Keratinocyte (primary cell): ENCODE measurements around the gene SOX8.

Experiments
- EZH2 ChIP-seq: IDR thresholded peaks from one replicate; pipeline ENCODE4 v1.6.1; 2012; ENCODE audit warnings: inconsistent platforms, mild to moderate bottlenecking, low read length, moderate library complexity
- TF ChIP-seq, protein P1 (sequence below), 3 experiments: IDR thresholded peaks in 1 of 3; conservative IDR thresholded peaks in 1 of 3; optimal IDR thresholded peaks in 1 of 3; 2 replicates in 2 of 3; 3 replicates in 1 of 3; pipeline versions ENCODE3 to v1.5.1; 2011; ENCODE audit warnings: low read length in 3 of 3, mild to moderate bottlenecking in 3 of 3, moderate library complexity in 2 of 3, control low read depth in 1 of 3, inconsistent platforms in 1 of 3; ENCODE audit not compliant: insufficient read depth in 2 of 3; ENCODE audit errors: extremely low read depth in 1 of 3

DNA sequence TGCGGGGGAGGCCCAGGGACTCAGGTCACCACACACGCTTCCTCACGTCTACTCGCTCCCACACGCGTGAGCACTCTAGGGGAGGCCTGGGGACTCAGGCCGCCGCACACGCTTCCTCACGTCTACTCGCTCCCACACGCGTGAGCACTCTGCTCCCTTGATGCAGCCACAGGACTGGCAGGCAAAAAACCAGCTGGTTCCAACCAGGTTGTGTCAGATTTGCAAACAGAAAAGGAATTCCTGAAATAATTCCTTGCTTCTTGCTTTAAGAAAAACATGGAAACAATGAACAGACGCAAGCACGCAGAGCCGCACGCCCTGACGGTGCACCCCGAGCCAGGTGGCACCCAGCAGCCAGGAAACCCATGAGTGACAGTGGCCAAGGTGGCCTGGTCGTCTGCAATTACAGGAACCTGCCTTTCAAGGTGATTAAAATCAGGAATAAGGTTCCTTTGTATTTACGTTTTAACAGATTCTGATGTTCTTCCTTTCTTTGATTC lies 48.7 kb upstream of the SOX8 start:
- TF ChIP-seq, protein P1, sequence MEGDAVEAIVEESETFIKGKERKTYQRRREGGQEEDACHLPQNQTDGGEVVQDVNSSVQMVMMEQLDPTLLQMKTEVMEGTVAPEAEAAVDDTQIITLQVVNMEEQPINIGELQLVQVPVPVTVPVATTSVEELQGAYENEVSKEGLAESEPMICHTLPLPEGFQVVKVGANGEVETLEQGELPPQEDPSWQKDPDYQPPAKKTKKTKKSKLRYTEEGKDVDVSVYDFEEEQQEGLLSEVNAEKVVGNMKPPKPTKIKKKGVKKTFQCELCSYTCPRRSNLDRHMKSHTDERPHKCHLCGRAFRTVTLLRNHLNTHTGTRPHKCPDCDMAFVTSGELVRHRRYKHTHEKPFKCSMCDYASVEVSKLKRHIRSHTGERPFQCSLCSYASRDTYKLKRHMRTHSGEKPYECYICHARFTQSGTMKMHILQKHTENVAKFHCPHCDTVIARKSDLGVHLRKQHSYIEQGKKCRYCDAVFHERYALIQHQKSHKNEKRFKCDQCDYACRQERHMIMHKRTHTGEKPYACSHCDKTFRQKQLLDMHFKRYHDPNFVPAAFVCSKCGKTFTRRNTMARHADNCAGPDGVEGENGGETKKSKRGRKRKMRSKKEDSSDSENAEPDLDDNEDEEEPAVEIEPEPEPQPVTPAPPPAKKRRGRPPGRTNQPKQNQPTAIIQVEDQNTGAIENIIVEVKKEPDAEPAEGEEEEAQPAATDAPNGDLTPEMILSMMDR (optimal IDR thresholded peaks at IDR 0.05 in 1 of 3, IDR thresholded peaks at IDR 0.05 in 1 of 3, conservative IDR thresholded peaks at IDR 0.05 in 1 of 3; ENCODE audit: extremely low read depth in 1 of 3, insufficient read depth in 2 of 3, low read length in 3 of 3): no peak
- TF ChIP-seq EZH2: no peak
